ENCODE results near the gene NAIP. TPM values are rescaled to one million over a fixed set of nuclear protein-coding genes. Genes with fewer than 3 reads are reported as not detected.
"Not testable (repeated sequence)": the region's sequence is repeated elsewhere in the genome, so short reads cannot be mapped to it uniquely, and the experiment has no call there.

Gene NAIP
- total and polyA plus RNA-seq, 10 of the 15 experiments (the other 5 are each of a cell fraction or from before 2014, with no cell fraction given), result 1.8 to 6.4 (median 3.8) TPM

DNA sequence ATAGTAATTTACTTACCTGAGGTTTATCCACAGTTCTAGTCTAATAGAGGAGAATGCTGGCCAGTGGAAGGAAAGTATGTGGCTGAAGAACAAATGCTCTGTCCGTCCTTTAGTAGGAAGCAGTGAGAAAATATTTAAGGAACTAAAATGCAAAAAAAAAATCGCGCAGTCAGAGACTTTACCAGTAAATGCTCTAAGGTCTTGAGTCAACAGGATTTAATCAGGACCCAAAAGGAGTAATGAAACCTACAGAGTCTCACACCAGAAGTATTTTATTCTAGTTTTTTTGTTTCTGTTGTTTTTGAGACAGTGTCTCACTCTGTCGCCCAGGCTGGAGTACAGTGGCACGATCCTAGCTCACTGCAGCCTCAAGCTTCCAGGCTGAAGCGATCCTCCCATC is 4.5 kb downstream of the NAIP start:
- H3K9me3 ChIP-seq (replicated peaks; ENCODE audit: control insufficient read depth, insufficient read depth, low read length); H3K27me3 ChIP-seq (replicated peaks in 1 of 2; ENCODE audit: control insufficient read depth in 2 of 2, insufficient read depth in 2 of 2, low read length in 1 of 2); DNase-seq (ENCODE audit: low read depth, low spot score); in situ Hi-C loops (cut with MboI); H3K36me3 ChIP-seq (ENCODE audit: control insufficient read depth in 2 of 2, insufficient read depth in 2 of 2, low read length in 1 of 2); BruUV-seq (replicated peaks); H4K20me1 ChIP-seq (ENCODE audit: control insufficient read depth, insufficient read depth); H3K79me2 ChIP-seq (ENCODE audit: control insufficient read depth, insufficient read depth, low read length); H2AFZ ChIP-seq (ENCODE audit: control insufficient read depth, low read depth, low read length); intact Hi-C loops (cut with micrococcal nuclease; ENCODE audit: unreplicated experiment); ATAC-seq; FAIRE-seq; SMC1A ChIA-PET (ENCODE audit: uncharacterized antibody, unreplicated experiment); RAD21 ChIA-PET (ENCODE audit: unreplicated experiment); H3K4me1 ChIP-seq (ENCODE audit: control insufficient read depth, insufficient read depth, low read length); H3K27ac ChIP-seq (ENCODE audit: control insufficient read depth, insufficient read depth); CTCF ChIA-PET; H3K4me3 ChIP-seq; H3K4me2 ChIP-seq (ENCODE audit: control insufficient read depth, insufficient read depth); POLR2A ChIA-PET; H3K9ac ChIP-seq (ENCODE audit: control insufficient read depth, insufficient read depth, low read length): not testable (repeated sequence)
- no CpG with 5 or more reads among the region's 6 CpGs for WGBS (ENCODE audit: insufficient coverage, insufficient replicate concordance, low lambda C conversion rate, missing lambda C conversion rate)

DNA sequence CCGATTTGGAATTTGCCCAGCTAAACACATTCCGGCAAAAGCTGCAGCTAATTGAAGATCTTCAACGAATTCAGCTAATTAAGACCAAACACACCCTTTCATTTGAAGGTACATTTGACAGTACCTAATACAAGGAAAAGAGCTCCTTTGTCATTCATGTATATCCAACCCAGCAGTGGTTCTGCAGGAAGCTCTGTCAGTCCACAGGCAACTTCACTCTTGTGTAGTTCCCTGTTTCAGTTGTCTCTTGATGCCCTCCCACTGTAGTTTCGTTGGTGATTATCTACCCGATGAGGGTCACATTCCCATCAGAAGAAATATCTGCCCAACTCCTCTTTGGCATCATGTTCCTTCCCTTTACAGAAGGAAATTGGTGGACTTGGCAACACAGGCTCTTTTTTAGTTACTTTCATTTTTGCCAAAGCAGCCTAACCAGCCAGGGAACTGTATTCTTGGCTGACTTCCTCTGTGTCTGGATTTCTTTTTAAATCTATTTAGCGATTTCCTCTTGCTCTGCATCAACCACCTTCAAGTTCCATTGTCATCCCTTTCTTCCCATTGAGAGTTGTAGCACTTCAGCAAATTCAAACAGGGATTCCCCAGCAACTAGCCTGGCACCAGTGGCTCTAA is 6.6 kb downstream of the NAIP start:
- DNase-seq (ENCODE audit: low read depth, low spot score); H3K9ac ChIP-seq (ENCODE audit: control insufficient read depth, insufficient read depth, low read length); H4K20me1 ChIP-seq (ENCODE audit: control insufficient read depth, insufficient read depth); in situ Hi-C loops (cut with MboI); H3K79me2 ChIP-seq (ENCODE audit: control insufficient read depth, insufficient read depth, low read length); H2AFZ ChIP-seq (ENCODE audit: control insufficient read depth, low read depth, low read length); H3K4me2 ChIP-seq (ENCODE audit: control insufficient read depth, insufficient read depth); H3K9me3 ChIP-seq (replicated peaks; ENCODE audit: control insufficient read depth, insufficient read depth, low read length); SMC1A ChIA-PET (ENCODE audit: uncharacterized antibody, unreplicated experiment); H3K4me3 ChIP-seq; H3K36me3 ChIP-seq (ENCODE audit: control insufficient read depth in 2 of 2, insufficient read depth in 2 of 2, low read length in 1 of 2); RAD21 ChIA-PET (ENCODE audit: unreplicated experiment); intact Hi-C loops (cut with micrococcal nuclease; ENCODE audit: unreplicated experiment); FAIRE-seq; BruUV-seq (replicated peaks); H3K27ac ChIP-seq (ENCODE audit: control insufficient read depth, insufficient read depth); H3K4me1 ChIP-seq (ENCODE audit: control insufficient read depth, insufficient read depth, low read length); H3K27me3 ChIP-seq (replicated peaks in 1 of 2; ENCODE audit: control insufficient read depth in 2 of 2, insufficient read depth in 2 of 2, low read length in 1 of 2); POLR2A ChIA-PET; CTCF ChIA-PET: not testable (repeated sequence)
- WGBS (ENCODE audit: insufficient coverage, insufficient replicate concordance, low lambda C conversion rate, missing lambda C conversion rate), result no CpG with 5 or more reads among the region's 6 CpGs
- ATAC-seq, result peak; percentile 44; the same call in 1 of the 3 replicates
